K562 (cell line): ENCODE data around the gene C5orf24. TPM values are rescaled to one million over a fixed set of nuclear protein-coding genes. Genes with fewer than 3 reads are reported as not detected.

Experiments used
- CHD4 ChIP-seq: fragments of 200-600 bp; sonication (generic); IDR thresholded peaks from 3 replicates; pipeline ENCODE4 v1.6.1; 2012; ENCODE audit warnings: low read depth, mild to moderate bottlenecking, mixed read lengths, low read length, inconsistent platforms; ENCODE audit not compliant: insufficient read depth, insufficient replicate concordance, poor library complexity, severe bottlenecking
- DDX20 ChIP-seq: fragments of 450-650 bp; IDR thresholded peaks from 2 replicates; pipeline ENCODE4 v1.6.1; 2016; ENCODE audit warnings: missing genetic modification characterization, low read depth, mild to moderate bottlenecking, missing compliant biosample characterization, moderate library complexity
- FOXP1 ChIP-seq: sonication (generic); formaldehyde crosslinking; IDR thresholded peaks from 2 replicates; pipeline ENCODE4 v1.8.0; 2022; ENCODE audit warnings: mild to moderate bottlenecking, missing genetic modification reagents
- GATAD2B ChIP-seq: fragments of 450-650 bp; IDR thresholded peaks from 2 replicates; pipeline ENCODE4 v1.6.1; 2017; ENCODE audit warnings: mild to moderate bottlenecking, borderline replicate concordance
- HIVEP1 ChIP-seq: fragments of 250-450 bp; sonication (Bioruptor Pico); IDR thresholded peaks from 2 replicates; pipeline ENCODE4 v1.4.0; 2020; ENCODE audit warnings: mild to moderate bottlenecking
- KLF6 ChIP-seq: fragments of 250-450 bp; sonication (Bioruptor Pico); IDR thresholded peaks from 2 replicates; pipeline ENCODE4 v1.4.0; 2020; ENCODE audit warnings: mild to moderate bottlenecking, moderate library complexity, borderline replicate concordance
- MCM7 ChIP-seq, 2 experiments: fragments of 450-650 bp; IDR thresholded peaks; 2 replicates each; pipeline ENCODE4 v1.6.1; 2016 to 2018
- MECOM ChIP-seq: fragments of 250-450 bp; sonication (Bioruptor Pico); IDR thresholded peaks from 2 replicates; pipeline ENCODE4 v1.8.0; 2022; ENCODE audit warnings: inconsistent platforms
- MTA1 ChIP-seq: fragments of 450-650 bp; IDR thresholded peaks from 2 replicates; pipeline ENCODE4 v1.6.1; 2017; ENCODE audit warnings: borderline replicate concordance
- PRMT5 ChIP-seq: sonication (generic); formaldehyde crosslinking; IDR thresholded peaks from 2 replicates; pipeline ENCODE4 v1.5.0; 2020; ENCODE audit warnings: missing genetic modification reagents
- SRSF3 ChIP-seq: fragments of 200-400 bp; formaldehyde crosslinking; IDR thresholded peaks from 2 replicates; pipeline ENCODE4 v1.6.1; 2016; ENCODE audit warnings: mild to moderate bottlenecking, low read length, moderate library complexity; ENCODE audit not compliant: insufficient read depth
- TBL1XR1 ChIP-seq, 2 experiments: IDR thresholded peaks; 2 replicates each; pipeline ENCODE4 v1.6.1; 2012; ENCODE audit warnings: improper control_type of control experiment in 2 of 2, low read length in 2 of 2, mild to moderate bottlenecking in 1 of 2
- TGIF2 ChIP-seq: sonication (generic); formaldehyde crosslinking; IDR thresholded peaks from 2 replicates; pipeline ENCODE4 v1.8.1; 2022; ENCODE audit warnings: mild to moderate bottlenecking, missing genetic modification reagents, moderate library complexity
- U2AF2 ChIP-seq: fragments of 200-400 bp; formaldehyde crosslinking; optimal IDR thresholded peaks from 2 replicates; pipeline ENCODE3; 2017; ENCODE audit warnings: low read depth, mild to moderate bottlenecking, low read length
- ZFP30 ChIP-seq: fragments of 250-450 bp; sonication (Bioruptor Pico); IDR thresholded peaks from 2 replicates; pipeline ENCODE4 v1.8.0; 2022; ENCODE audit warnings: moderate library complexity, mild to moderate bottlenecking, inconsistent platforms, borderline replicate concordance
- ZNF134 ChIP-seq: fragments of 250-450 bp; sonication (Bioruptor Pico); conservative IDR thresholded peaks from 2 replicates; pipeline ENCODE4 v1.4.0; 2020
- ZNF217 ChIP-seq: sonication (generic); formaldehyde crosslinking; IDR thresholded peaks from 2 replicates; pipeline ENCODE4 v1.8.0; 2022; ENCODE audit warnings: mild to moderate bottlenecking, missing genetic modification reagents
- polyA plus RNA-seq, 8 experiments: library from polyadenylated mRNA; depleted of rRNA in 4 of 8; stranded (reverse) in 5 of 8; unstranded in 3 of 8; fragments of >200 nt; fragmentation: Nextera tagmentation in 2 of 8; fragmentation: Illumina TruSeq in 1 of 8; extraction: Ambion mirVana in 2 of 8; extraction: Trizol in 1 of 8; gene quantifications; 2 replicates each; pipeline versions ENCODE4 v1.2.1 to v1.2.3, GENCODE V29; 2011 to 2014; ENCODE audit warnings: inconsistent platforms in 1 of 8, missing spikeins in 1 of 8
- total RNA-seq, 7 experiments: library from RNA; depleted of rRNA in 6 of 7; stranded (reverse); fragments of >200 nt in 6 of 7; fragmentation: Illumina TruSeq in 2 of 7; extraction: Trizol in 2 of 7; gene quantifications; 2 replicates each; pipeline versions ENCODE4 v1.2.1 to v1.2.3, GENCODE V29; 2011 to 2021; ENCODE audit warnings: low replicate concordance in 1 of 7
- TF ChIP-seq, protein P1 (sequence below): fragments of 450-650 bp; IDR thresholded peaks from 2 replicates; pipeline ENCODE4 v1.6.1; 2014; ENCODE audit warnings: low read depth, mild to moderate bottlenecking, moderate library complexity, borderline replicate concordance
- TF ChIP-seq, protein P2 (sequence below): IDR thresholded peaks from 3 replicates; pipeline ENCODE4 v1.6.1; 2011; ENCODE audit warnings: borderline replicate concordance, mild to moderate bottlenecking; ENCODE audit not compliant: insufficient read length, insufficient read depth
- TF ChIP-seq, protein P3 (sequence below): sonication (generic); formaldehyde crosslinking; IDR thresholded peaks from 2 replicates; pipeline ENCODE4 v1.8.1; 2023; ENCODE audit warnings: missing genetic modification reagents, mild to moderate bottlenecking, borderline replicate concordance

The C5orf24 gene
- total and polyA plus RNA-seq, 9 of the 15 experiments (the other 6 are each of a cell fraction or from before 2014, with no cell fraction given): 8.9 to 38.6 (median 28.4) TPM

DNA sequence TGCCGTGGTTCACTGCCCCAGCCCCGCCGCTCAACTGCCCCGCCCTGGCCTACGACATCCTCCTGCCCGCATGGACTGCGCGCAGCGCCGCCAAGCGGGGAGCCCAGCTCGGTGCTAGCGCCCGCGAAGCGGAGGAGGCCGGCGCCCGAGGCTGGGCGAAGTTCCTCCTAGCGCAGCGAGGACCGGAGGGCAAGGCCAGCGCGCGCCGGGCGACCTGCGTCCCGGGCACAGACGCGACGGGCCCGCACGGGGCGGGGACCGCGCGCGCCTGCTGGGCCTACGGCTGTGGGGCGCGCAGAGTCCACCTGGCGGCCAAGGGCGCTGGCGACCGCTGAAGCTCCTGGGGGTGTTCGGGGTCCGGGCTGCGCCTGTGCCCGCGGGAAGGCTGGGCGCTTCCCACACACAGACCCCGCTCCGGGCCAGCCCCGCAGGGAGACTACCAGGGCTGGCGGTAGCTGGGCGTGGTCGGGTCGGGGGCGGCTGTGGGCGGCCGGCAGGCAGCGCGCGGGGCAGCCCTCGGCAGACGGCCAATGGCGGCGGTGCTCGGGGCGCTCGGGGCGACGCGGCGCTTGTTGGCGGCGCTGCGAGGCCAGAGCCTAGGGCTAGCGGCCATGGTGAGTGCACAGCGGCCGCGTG, 59.0 kb downstream of the C5orf24 start, which contains the start of gene PCBD2 (continued):
- TF ChIP-seq, protein P1, sequence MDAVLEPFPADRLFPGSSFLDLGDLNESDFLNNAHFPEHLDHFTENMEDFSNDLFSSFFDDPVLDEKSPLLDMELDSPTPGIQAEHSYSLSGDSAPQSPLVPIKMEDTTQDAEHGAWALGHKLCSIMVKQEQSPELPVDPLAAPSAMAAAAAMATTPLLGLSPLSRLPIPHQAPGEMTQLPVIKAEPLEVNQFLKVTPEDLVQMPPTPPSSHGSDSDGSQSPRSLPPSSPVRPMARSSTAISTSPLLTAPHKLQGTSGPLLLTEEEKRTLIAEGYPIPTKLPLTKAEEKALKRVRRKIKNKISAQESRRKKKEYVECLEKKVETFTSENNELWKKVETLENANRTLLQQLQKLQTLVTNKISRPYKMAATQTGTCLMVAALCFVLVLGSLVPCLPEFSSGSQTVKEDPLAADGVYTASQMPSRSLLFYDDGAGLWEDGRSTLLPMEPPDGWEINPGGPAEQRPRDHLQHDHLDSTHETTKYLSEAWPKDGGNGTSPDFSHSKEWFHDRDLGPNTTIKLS: peak; percentile 86
- TF ChIP-seq ZNF217: no peak
- 0 out of 2 replicates have a peak, but pooled peaks have one; percentile 33 for TF ChIP-seq FOXP1
- TF ChIP-seq TGIF2 (CRISPR knock-in tag): no peak
- TF ChIP-seq GATAD2B: peak; percentile 98
- TF ChIP-seq, protein P2, sequence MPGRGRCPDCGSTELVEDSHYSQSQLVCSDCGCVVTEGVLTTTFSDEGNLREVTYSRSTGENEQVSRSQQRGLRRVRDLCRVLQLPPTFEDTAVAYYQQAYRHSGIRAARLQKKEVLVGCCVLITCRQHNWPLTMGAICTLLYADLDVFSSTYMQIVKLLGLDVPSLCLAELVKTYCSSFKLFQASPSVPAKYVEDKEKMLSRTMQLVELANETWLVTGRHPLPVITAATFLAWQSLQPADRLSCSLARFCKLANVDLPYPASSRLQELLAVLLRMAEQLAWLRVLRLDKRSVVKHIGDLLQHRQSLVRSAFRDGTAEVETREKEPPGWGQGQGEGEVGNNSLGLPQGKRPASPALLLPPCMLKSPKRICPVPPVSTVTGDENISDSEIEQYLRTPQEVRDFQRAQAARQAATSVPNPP: no peak
- no peak for TF ChIP-seq CHD4
- TF ChIP-seq ZFP30 (CRISPR knock-in tag): no peak
- TF ChIP-seq MTA1: no peak
- TF ChIP-seq MECOM (CRISPR knock-in tag): no peak
- TF ChIP-seq TBL1XR1 (IDR thresholded peaks at IDR 0.05; ENCODE audit: low read length in 2 of 2): peak in 1 of 2 experiments; percentile 64; a peak in 1 of 4 replicates
- peak; percentile 67; the same call in 1 of the 2 replicates for TF ChIP-seq KLF6 (CRISPR knock-in tag)
- TF ChIP-seq SRSF3: no peak
- 0 out of 2 replicates have a peak, but pooled peaks have one; percentile 39 for TF ChIP-seq ZNF134 (CRISPR knock-in tag)
- TF ChIP-seq, protein P3, sequence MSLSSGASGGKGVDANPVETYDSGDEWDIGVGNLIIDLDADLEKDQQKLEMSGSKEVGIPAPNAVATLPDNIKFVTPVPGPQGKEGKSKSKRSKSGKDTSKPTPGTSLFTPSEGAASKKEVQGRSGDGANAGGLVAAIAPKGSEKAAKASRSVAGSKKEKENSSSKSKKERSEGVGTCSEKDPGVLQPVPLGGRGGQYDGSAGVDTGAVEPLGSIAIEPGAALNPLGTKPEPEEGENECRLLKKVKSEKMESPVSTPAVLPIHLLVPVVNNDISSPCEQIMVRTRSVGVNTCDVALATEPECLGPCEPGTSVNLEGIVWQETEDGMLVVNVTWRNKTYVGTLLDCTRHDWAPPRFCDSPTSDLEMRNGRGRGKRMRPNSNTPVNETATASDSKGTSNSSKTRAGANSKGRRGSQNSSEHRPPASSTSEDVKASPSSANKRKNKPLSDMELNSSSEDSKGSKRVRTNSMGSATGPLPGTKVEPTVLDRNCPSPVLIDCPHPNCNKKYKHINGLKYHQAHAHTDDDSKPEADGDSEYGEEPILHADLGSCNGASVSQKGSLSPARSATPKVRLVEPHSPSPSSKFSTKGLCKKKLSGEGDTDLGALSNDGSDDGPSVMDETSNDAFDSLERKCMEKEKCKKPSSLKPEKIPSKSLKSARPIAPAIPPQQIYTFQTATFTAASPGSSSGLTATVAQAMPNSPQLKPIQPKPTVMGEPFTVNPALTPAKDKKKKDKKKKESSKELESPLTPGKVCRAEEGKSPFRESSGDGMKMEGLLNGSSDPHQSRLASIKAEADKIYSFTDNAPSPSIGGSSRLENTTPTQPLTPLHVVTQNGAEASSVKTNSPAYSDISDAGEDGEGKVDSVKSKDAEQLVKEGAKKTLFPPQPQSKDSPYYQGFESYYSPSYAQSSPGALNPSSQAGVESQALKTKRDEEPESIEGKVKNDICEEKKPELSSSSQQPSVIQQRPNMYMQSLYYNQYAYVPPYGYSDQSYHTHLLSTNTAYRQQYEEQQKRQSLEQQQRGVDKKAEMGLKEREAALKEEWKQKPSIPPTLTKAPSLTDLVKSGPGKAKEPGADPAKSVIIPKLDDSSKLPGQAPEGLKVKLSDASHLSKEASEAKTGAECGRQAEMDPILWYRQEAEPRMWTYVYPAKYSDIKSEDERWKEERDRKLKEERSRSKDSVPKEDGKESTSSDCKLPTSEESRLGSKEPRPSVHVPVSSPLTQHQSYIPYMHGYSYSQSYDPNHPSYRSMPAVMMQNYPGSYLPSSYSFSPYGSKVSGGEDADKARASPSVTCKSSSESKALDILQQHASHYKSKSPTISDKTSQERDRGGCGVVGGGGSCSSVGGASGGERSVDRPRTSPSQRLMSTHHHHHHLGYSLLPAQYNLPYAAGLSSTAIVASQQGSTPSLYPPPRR: peak; percentile 80
- no peak for TF ChIP-seq U2AF2
- TF ChIP-seq DDX20 (tag): no peak
- no peak for TF ChIP-seq PRMT5 (CRISPR knock-in tag)
- TF ChIP-seq MCM7 (IDR thresholded peaks at IDR 0.05): no peak
- no peak for TF ChIP-seq HIVEP1 (CRISPR knock-in tag)
